ENCODE results near the gene ZHX3. TPM values are rescaled to one million over a fixed set of nuclear protein-coding genes. Genes with fewer than 3 reads are reported as not detected.

Gene ZHX3
- total and polyA plus RNA-seq, 7 donors, result 3.6 to 69.0 (median 39.2) TPM

GRCh38 chr20:41299899-41300298, 17.6 kb downstream of the ZHX3 start:
- H3K36me3 ChIP-seq, result no peaks in the 10 kb centered on the region
- H3K9me3 ChIP-seq, result no peaks in the 10 kb centered on the region
- H3K4me1 ChIP-seq, result peaks cover 0 to 29% (median 15%) of the 10 kb centered on the region in 4 donors
- H3K27me3 ChIP-seq, result no peaks in the 10 kb centered on the region
- H3K27ac ChIP-seq, result no peak overlapping the region
- DNase-seq, result no peak
- TF ChIP-seq EP300 (IDR thresholded peaks at IDR 0.05) (no peak), POLR2A (IDR thresholded peaks at IDR 0.05) (no peak), POLR2AphosphoS5 (IDR thresholded peaks at IDR 0.05) (no peak)
- TF ChIP-seq, protein P1, sequence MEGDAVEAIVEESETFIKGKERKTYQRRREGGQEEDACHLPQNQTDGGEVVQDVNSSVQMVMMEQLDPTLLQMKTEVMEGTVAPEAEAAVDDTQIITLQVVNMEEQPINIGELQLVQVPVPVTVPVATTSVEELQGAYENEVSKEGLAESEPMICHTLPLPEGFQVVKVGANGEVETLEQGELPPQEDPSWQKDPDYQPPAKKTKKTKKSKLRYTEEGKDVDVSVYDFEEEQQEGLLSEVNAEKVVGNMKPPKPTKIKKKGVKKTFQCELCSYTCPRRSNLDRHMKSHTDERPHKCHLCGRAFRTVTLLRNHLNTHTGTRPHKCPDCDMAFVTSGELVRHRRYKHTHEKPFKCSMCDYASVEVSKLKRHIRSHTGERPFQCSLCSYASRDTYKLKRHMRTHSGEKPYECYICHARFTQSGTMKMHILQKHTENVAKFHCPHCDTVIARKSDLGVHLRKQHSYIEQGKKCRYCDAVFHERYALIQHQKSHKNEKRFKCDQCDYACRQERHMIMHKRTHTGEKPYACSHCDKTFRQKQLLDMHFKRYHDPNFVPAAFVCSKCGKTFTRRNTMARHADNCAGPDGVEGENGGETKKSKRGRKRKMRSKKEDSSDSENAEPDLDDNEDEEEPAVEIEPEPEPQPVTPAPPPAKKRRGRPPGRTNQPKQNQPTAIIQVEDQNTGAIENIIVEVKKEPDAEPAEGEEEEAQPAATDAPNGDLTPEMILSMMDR (IDR thresholded peaks at IDR 0.05), result no peak
- WGBS, 2 donors, result 90 to 93% methylated on average over 3 of the region's 3 CpGs
- no peak overlapping the region for H3K4me3 ChIP-seq
- intact Hi-C loops (cut with DNase I), result no loop called here

- no peak for DNase-seq
- Histone ChIP-seq H3K27me3 (no peaks in the 10 kb centered on the region), H3K4me3 (no peak overlapping the region), H3K27ac (peak overlapping the region; percentile 21 to 69 (median 37)), H3K36me3 (no peaks in the 10 kb centered on the region), H3K9me3 (no peaks in the 10 kb centered on the region), H3K4me1 (peaks cover 0 to 45% (median 35%) of the 10 kb centered on the region in 4 donors)
- TF ChIP-seq, protein P1 (IDR thresholded peaks at IDR 0.05), result no peak
- TF ChIP-seq EP300 (IDR thresholded peaks at IDR 0.05) (no peak), POLR2AphosphoS5 (IDR thresholded peaks at IDR 0.05) (peak in 1 of 4 donors; percentile 8)
- intact Hi-C loops (cut with DNase I), result no loop called here
- 81% methylated on average over 2 of the region's 2 CpGs for WGBS, 2 donors
These were observed 24.1 kb downstream of the ZHX3 start for GRCh38 chr20:41293269-41294037.

- no peak overlapping the region for H3K27ac ChIP-seq
- intact Hi-C loops (cut with DNase I), result no loop called here
These were observed 26.6 kb downstream of the ZHX3 start for GRCh38 chr20:41290804-41291389.

DNA sequence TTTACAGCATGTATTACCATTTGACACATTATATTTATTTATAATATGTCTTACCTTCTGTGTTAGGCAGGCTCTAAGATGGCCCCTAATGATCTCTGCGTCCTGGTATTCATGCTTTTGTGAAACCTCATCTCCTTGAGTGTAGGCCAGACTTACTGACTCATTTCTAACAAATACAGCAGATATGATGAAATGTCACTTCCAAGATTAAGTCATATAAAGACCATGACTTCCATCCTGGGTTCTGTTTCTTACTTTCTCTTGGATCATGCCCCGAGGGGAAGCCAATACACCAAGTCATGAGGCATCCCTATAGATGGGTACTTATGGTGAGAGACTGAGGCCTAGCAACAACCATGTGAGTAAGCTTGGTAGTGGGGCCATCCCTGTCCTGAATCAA, 30.2 kb downstream of the ZHX3 start:
- peaks cover 0 to 10% (median 1%) of the 10 kb centered on the region in 4 donors for H3K9me3 ChIP-seq
- DNase-seq, result no peak
- TF ChIP-seq, protein P1 (IDR thresholded peaks at IDR 0.05), result no peak
- TF ChIP-seq POLR2A (IDR thresholded peaks at IDR 0.05) (no peak), POLR2AphosphoS5 (IDR thresholded peaks at IDR 0.05) (no peak), EP300 (IDR thresholded peaks at IDR 0.05) (no peak)
- H3K27me3 ChIP-seq, result no peaks in the 10 kb centered on the region
- WGBS, 2 donors, result 93 to 96% methylated on average over 2 of the region's 2 CpGs
- no peaks in the 10 kb centered on the region for H3K36me3 ChIP-seq
- H3K27ac ChIP-seq, result peak overlapping the region in 1 of 4 donors; percentile 15
- intact Hi-C loops (cut with DNase I), result no loop called here
- peaks cover 0 to 21% (median 11%) of the 10 kb centered on the region in 4 donors for H3K4me1 ChIP-seq
- no peak overlapping the region for H3K4me3 ChIP-seq

More at GRCh38 chr20:41290804-41291389, 26.6 kb downstream of the ZHX3 start:
- no peak for TF ChIP-seq EP300 (IDR thresholded peaks at IDR 0.05)
- TF ChIP-seq, protein P1 (IDR thresholded peaks at IDR 0.05), result no peak
- no peak for TF ChIP-seq POLR2A (IDR thresholded peaks at IDR 0.05)
- TF ChIP-seq POLR2AphosphoS5 (IDR thresholded peaks at IDR 0.05), result no peak
- peaks cover 0 to 41% (median 31%) of the 10 kb centered on the region in 4 donors for H3K4me1 ChIP-seq
- WGBS, 2 donors, result 75 to 89% methylated on average over 3 of the region's 3 CpGs
- DNase-seq, result no peak
- no peak overlapping the region for H3K4me3 ChIP-seq
- H3K27me3 ChIP-seq, result no peaks in the 10 kb centered on the region
- H3K36me3 ChIP-seq, result no peaks in the 10 kb centered on the region
- H3K9me3 ChIP-seq, result peaks cover 0 to 10% (median 1%) of the 10 kb centered on the region in 4 donors
